HEK293T (cell line): ENCODE measurements around the gene PURB.

Source experiments
- ARNT ChIP-seq: fragments of 450-650 bp; IDR thresholded peaks from 2 replicates; pipeline ENCODE4 v1.6.1; 2017; ENCODE audit warnings: mild to moderate bottlenecking
- ELF4 ChIP-seq: fragments of 450-650 bp; IDR thresholded peaks from 2 replicates; pipeline ENCODE4 v1.6.1; 2017; ENCODE audit warnings: antibody characterized with exemption
- FOXM1 ChIP-seq: fragments of 450-650 bp; IDR thresholded peaks from 2 replicates; pipeline ENCODE4 v1.6.1; 2017; ENCODE audit warnings: mild to moderate bottlenecking, borderline replicate concordance
- NFRKB ChIP-seq: fragments of 450-650 bp; IDR thresholded peaks from 2 replicates; pipeline ENCODE4 v1.6.1; 2016; ENCODE audit warnings: mild to moderate bottlenecking, moderate library complexity
- SP1 ChIP-seq: fragments of 450-650 bp; IDR thresholded peaks from 2 replicates; pipeline ENCODE4 v1.6.1; 2017

- TF ChIP-seq SP1 (no peak), FOXM1 (no peak), NFRKB (no peak), ARNT (no peak), ELF4 (no peak)
Observed at GRCh38 chr7:44914992-44915607, 29.8 kb upstream of the PURB start.
